Measurements from ENCODE around the gene CCRL2. TPM values are rescaled to one million over a fixed set of nuclear protein-coding genes. Genes with fewer than 3 reads are reported as not detected.

CCRL2 gene
- total and polyA plus RNA-seq, 9 of the 15 experiments (the other 6 are each of a cell fraction or from before 2014, with no cell fraction given), result 3.4 to 5.7 (median 4.0) TPM

DNA sequence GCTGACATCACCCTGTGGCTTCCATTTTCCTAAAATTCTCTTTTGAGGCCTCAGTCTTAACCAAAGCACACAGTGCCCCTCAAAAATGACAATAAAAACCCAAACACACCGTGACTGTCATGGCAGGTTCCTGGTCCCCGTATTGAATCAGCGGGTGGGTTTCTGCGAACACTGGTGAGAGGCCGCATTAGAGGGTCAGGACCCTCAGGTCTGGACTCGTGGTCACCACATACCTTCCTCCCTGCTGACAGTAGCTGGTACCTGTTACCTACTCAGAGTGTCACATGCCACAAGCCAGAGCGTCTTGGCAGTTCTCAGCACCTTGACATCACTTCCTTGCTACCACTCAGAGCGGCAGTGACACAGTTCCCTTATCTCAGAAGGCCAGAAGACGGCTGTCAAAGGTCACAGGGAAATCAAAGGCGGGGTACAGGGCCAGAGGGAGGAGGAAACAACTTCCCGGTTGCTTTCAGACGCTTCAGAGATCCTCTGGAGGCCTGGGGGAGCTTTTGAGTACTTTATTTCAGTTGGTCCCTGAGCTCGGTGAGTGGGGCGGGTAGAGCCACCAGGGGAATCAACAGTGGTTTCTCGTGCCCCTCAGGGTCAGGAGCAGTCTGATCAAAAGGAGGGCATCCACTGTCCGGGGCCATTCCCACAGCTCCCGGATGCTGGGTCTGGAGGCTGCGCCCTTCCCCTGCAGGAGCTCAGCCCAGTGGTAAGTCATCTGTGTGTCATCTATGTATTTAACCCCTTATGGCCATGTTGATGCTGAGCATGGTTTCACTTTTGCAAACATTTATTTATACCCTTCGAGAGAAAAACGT, at the start of gene CCRL2, which contains the start of gene CCR5AS (continued):
- no peak for TF ChIP-seq GTF2E2 (tag; IDR thresholded peaks at IDR 0.05)
- TF ChIP-seq THRAP3 (IDR thresholded peaks at IDR 0.05; ENCODE audit: borderline replicate concordance), result no peak
- TF ChIP-seq, protein P1, sequence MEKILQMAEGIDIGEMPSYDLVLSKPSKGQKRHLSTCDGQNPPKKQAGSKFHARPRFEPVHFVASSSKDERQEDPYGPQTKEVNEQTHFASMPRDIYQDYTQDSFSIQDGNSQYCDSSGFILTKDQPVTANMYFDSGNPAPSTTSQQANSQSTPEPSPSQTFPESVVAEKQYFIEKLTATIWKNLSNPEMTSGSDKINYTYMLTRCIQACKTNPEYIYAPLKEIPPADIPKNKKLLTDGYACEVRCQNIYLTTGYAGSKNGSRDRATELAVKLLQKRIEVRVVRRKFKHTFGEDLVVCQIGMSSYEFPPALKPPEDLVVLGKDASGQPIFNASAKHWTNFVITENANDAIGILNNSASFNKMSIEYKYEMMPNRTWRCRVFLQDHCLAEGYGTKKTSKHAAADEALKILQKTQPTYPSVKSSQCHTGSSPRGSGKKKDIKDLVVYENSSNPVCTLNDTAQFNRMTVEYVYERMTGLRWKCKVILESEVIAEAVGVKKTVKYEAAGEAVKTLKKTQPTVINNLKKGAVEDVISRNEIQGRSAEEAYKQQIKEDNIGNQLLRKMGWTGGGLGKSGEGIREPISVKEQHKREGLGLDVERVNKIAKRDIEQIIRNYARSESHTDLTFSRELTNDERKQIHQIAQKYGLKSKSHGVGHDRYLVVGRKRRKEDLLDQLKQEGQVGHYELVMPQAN (IDR thresholded peaks at IDR 0.05; ENCODE audit: borderline replicate concordance), result no peak; the same call in 1 of the 2 replicates
- peak; percentile 76 to 80 for TF ChIP-seq MAZ (CRISPR knock-in tag; conservative IDR thresholded peaks at IDR 0.05 in 1 of 2, IDR thresholded peaks at IDR 0.05 in 1 of 2)
- TF ChIP-seq NEUROD1 (IDR thresholded peaks at IDR 0.05; ENCODE audit: borderline replicate concordance, low read depth, low read length, partially characterized antibody), result peak; percentile 84
- TF ChIP-seq SMARCC2 (IDR thresholded peaks at IDR 0.05; ENCODE audit: low read depth), result peak; percentile 91
- TF ChIP-seq JUN (IDR thresholded peaks at IDR 0.05; ENCODE audit: borderline replicate concordance, low read depth, low read length), result peak; percentile 89; the same call in 1 of the 2 replicates
- TF ChIP-seq JUN (CRISPR knock-in tag; IDR thresholded peaks at IDR 0.05; ENCODE audit: borderline replicate concordance), result peak; percentile 80; the same call in 1 of the 2 replicates
- TF ChIP-seq, protein P2, sequence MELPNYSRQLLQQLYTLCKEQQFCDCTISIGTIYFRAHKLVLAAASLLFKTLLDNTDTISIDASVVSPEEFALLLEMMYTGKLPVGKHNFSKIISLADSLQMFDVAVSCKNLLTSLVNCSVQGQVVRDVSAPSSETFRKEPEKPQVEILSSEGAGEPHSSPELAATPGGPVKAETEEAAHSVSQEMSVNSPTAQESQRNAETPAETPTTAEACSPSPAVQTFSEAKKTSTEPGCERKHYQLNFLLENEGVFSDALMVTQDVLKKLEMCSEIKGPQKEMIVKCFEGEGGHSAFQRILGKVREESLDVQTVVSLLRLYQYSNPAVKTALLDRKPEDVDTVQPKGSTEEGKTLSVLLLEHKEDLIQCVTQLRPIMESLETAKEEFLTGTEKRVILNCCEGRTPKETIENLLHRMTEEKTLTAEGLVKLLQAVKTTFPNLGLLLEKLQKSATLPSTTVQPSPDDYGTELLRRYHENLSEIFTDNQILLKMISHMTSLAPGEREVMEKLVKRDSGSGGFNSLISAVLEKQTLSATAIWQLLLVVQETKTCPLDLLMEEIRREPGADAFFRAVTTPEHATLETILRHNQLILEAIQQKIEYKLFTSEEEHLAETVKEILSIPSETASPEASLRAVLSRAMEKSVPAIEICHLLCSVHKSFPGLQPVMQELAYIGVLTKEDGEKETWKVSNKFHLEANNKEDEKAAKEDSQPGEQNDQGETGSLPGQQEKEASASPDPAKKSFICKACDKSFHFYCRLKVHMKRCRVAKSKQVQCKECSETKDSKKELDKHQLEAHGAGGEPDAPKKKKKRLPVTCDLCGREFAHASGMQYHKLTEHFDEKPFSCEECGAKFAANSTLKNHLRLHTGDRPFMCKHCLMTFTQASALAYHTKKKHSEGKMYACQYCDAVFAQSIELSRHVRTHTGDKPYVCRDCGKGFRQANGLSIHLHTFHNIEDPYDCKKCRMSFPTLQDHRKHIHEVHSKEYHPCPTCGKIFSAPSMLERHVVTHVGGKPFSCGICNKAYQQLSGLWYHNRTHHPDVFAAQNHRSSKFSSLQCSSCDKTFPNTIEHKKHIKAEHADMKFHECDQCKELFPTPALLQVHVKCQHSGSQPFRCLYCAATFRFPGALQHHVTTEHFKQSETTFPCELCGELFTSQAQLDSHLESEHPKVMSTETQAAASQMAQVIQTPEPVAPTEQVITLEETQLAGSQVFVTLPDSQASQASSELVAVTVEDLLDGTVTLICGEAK (IDR thresholded peaks at IDR 0.05), result peak; percentile 83
- TF ChIP-seq, protein P2 (CRISPR knock-in tag; IDR thresholded peaks at IDR 0.05), result no peak
- no peak for TF ChIP-seq CEBPB (tag; IDR thresholded peaks at IDR 0.05)
- TF ChIP-seq, protein P3, sequence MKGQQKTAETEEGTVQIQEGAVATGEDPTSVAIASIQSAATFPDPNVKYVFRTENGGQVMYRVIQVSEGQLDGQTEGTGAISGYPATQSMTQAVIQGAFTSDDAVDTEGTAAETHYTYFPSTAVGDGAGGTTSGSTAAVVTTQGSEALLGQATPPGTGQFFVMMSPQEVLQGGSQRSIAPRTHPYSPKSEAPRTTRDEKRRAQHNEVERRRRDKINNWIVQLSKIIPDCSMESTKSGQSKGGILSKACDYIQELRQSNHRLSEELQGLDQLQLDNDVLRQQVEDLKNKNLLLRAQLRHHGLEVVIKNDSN (CRISPR knock-in tag; IDR thresholded peaks at IDR 0.05), result peak; percentile 87
- peak; percentile 91 for TF ChIP-seq RHOXF2B (CRISPR knock-in tag; conservative IDR thresholded peaks at IDR 0.05)
- TF ChIP-seq ZNF436 (CRISPR knock-in tag; IDR thresholded peaks at IDR 0.05), result no peak
